ENCODE data around the gene SLFN5. TPM values are rescaled to one million over a fixed set of nuclear protein-coding genes. Genes with fewer than 3 reads are reported as not detected.
A peak's percentile ranks its signal among the peaks of the same experiment; 100 is the strongest.

SLFN5 gene
- total and polyA plus RNA-seq, 7 donors, result 1.7 to 23.7 (median 14.5) TPM

DNA sequence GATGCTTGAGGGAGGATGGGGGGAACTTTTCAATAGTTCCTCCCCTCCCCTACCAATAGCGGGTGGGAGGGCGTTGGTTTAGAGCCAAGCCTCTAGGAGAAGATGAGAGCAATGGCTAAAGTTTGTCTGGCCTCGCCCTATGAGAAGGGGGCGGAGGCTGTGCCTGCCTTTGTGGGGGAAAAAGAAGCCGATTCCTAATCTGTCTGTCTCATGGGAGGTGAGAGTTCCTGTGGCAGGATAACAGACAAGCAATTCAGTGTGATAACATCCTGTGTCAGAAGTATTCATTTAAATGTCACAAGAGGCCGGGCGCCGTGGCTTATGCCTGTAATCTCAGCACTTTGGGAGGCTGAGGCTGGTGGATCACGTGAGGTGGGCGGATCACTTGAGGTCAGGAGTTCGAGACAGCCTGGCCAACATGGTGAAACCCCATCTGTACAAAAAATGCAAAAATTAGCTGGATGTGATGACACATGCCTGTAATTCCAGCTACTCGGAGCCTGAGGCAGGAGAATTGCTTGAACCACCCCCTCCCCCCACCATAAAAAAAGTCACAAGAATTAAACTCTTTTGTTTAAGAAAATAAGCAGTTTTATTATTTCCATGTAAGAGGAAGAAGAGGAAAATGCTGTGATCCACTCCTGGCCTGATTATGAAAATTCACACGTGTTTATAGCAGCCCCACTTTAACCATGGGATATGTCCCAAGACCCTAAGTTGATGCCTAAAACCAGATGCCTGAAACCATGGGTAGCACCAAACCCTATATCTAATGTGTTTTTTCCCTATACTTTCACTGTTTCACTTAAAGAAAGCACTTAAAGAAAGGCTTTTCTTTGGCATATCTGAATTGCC is 1.7 kb downstream of the SLFN5 start:
- peak in 3 of 4 donors; percentile 1 to 31 (median 5) for ATAC-seq
- Histone ChIP-seq H3K4me3 (peak overlapping the region; percentile 89), H3K9me3 (no peaks in the 10 kb centered on the region), H3K27ac (peak overlapping the region; percentile 91), H3K27me3 (ENCODE audit: insufficient read depth in 3 of 3, low read length in 2 of 3) (no peaks in the 10 kb centered on the region), H3K4me1 (peaks cover 25% of the 10 kb centered on the region), H3K36me3 (ENCODE audit: insufficient read depth in 1 of 2, low read depth in 1 of 2) (peaks cover 0 to 9% of the 10 kb centered on the region in 2 donors)
- peak; percentile 89 for DNase-seq
- TF ChIP-seq, protein P1, sequence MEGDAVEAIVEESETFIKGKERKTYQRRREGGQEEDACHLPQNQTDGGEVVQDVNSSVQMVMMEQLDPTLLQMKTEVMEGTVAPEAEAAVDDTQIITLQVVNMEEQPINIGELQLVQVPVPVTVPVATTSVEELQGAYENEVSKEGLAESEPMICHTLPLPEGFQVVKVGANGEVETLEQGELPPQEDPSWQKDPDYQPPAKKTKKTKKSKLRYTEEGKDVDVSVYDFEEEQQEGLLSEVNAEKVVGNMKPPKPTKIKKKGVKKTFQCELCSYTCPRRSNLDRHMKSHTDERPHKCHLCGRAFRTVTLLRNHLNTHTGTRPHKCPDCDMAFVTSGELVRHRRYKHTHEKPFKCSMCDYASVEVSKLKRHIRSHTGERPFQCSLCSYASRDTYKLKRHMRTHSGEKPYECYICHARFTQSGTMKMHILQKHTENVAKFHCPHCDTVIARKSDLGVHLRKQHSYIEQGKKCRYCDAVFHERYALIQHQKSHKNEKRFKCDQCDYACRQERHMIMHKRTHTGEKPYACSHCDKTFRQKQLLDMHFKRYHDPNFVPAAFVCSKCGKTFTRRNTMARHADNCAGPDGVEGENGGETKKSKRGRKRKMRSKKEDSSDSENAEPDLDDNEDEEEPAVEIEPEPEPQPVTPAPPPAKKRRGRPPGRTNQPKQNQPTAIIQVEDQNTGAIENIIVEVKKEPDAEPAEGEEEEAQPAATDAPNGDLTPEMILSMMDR (IDR thresholded peaks at IDR 0.05), result no peak
- WGBS, 3 donors, result 24 to 39% (median 28%) methylated on average over 13 of the region's 13 CpGs
- intact Hi-C loops (cut with DNase I), result loop anchor here in 1 of 2 donors (10.0 kb wide), 1 partner anchor 70 kb away; no protein-coding TSS in a partner anchor

- Histone ChIP-seq H3K36me3 (ENCODE audit: insufficient read depth in 1 of 2, low read depth in 1 of 2) (peaks cover 0 to 9% of the 10 kb centered on the region in 2 donors), H3K27me3 (ENCODE audit: insufficient read depth in 3 of 3, low read length in 2 of 3) (no peaks in the 10 kb centered on the region), H3K4me1 (peaks cover 25% of the 10 kb centered on the region), H3K4me3 (peak overlapping the region; percentile 89), H3K9me3 (no peaks in the 10 kb centered on the region), H3K27ac (peak overlapping the region; percentile 91)
- ATAC-seq (peak in 1 of 4 donors; percentile 26), DNase-seq (no peak)
- TF ChIP-seq, protein P1 (IDR thresholded peaks at IDR 0.05), result no peak
- intact Hi-C loops (cut with DNase I), result loop anchor here in 1 of 2 donors (10.0 kb wide), 1 partner anchor 70 kb away; no protein-coding TSS in a partner anchor
- WGBS, 3 donors, result 21 to 57% (median 35%) methylated on average over 1 of the region's 1 CpG
Measured at GRCh38 chr17:35245196-35245486, 2.3 kb downstream of the SLFN5 start.

DNA sequence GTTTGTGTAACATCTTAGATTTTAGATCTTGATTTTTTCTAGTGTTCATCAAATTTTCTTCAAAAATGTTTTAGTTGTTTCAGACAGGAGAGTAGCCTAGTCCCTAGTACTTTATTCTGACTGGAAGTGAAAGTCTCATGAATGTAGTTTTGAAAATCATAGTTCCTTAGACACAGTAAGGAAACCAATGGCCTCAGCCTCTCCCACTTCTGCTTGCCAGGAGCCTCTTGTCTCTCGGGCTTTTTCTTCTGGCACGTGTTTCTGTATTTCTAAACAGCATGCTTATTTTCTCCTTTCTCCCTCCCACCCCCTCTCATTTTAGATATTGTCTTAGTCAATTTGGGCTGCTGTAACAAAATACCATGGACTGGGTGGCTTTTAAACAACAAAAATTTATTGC is 9.8 kb downstream of the SLFN5 start:
- no peak for ATAC-seq
- no peak for DNase-seq
- TF ChIP-seq, protein P1 (IDR thresholded peaks at IDR 0.05), result no peak
- Histone ChIP-seq H3K27ac (no peak overlapping the region), H3K4me3 (no peak overlapping the region), H3K36me3 (ENCODE audit: insufficient read depth in 1 of 2, low read depth in 1 of 2) (peaks cover 0 to 4% of the 10 kb centered on the region in 2 donors), H3K4me1 (peaks cover 22% of the 10 kb centered on the region), H3K27me3 (ENCODE audit: insufficient read depth in 3 of 3, low read length in 2 of 3) (no peaks in the 10 kb centered on the region), H3K9me3 (peaks cover 3% of the 10 kb centered on the region)
- intact Hi-C loops (cut with DNase I), result no loop called here
- WGBS, 3 donors, result 26 to 35% (median 32%) methylated on average over 2 of the region's 2 CpGs

DNA sequence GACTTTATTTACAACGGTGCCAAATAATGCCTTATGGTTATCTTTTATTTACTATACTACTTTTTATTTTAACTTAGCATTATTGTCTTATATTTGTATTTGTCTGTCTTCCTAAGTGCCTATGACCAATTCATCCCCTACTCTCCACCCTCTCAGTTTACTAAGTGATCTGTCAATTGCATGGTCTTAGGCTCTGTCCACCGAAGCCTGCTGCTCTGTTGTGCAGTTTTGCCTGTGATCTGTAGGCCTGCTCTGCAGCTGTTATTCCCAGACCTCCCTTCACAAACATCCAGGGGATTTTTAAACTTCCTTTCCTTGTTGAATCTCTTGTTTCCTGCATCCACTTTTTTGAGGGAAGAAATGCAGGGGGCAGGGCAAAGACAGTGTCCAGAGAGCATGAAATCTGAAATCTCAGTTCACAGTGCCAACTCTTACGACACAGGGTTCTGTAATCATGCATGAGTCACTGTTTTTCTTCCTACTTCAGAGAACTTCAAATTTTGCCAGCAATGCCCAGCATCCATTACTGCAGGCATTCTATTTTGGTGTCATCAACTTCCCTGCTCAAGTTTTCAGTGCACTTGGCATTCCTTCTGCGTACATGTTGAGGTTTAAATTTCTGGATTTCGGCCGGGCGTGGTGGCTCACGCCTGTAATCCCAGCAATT is 11.4 kb downstream of the SLFN5 start:
- WGBS, 3 donors, result 14 to 30% (median 24%) methylated on average over 8 of the region's 8 CpGs
- DNase-seq, result peak in 1 of 2 donors; percentile 36

More for the DNA sequence above, 11.4 kb downstream of the SLFN5 start:
- Histone ChIP-seq H3K27me3 (ENCODE audit: insufficient read depth in 3 of 3, low read length in 2 of 3) (no peaks in the 10 kb centered on the region), H3K4me3 (no peak overlapping the region), H3K4me1 (peaks cover 27% of the 10 kb centered on the region), H3K27ac (peak overlapping the region; percentile 32), H3K9me3 (peaks cover 3% of the 10 kb centered on the region), H3K36me3 (ENCODE audit: insufficient read depth in 1 of 2, low read depth in 1 of 2) (peaks cover 0 to 4% of the 10 kb centered on the region in 2 donors)
- intact Hi-C loops (cut with DNase I), result loop anchor here in 1 of 2 donors (1.0 kb wide), 1 partner anchor 11 kb away; the partner anchor contains the start of gene SLFN5
- TF ChIP-seq, protein P1 (IDR thresholded peaks at IDR 0.05), result no peak
- peak; percentile 80 to 93 (median 91) for ATAC-seq
